OCI-LY1 (cell line): ENCODE measurements around the gene KRT6A.

Experiments
- H2AFZ ChIP-seq: fragments of 200-600 bp; sonication (generic), shearing (Covaris generic); 2 replicates; pipeline ENCODE4 v1.6.0; 2014; ENCODE audit warnings: antibody characterized with exemption, mild to moderate bottlenecking, low read length
- H3F3A ChIP-seq: fragments of 200-600 bp; sonication (generic), shearing (Covaris generic); 2 replicates; pipeline ENCODE4 v1.6.0; 2014; ENCODE audit warnings: mild to moderate bottlenecking, antibody characterized with exemption, low read length, moderate library complexity; ENCODE audit not compliant: insufficient read depth
- H3K27ac ChIP-seq: fragments of 200-600 bp; sonication (generic); 2 replicates; pipeline ENCODE4 v1.5.1; 2014; ENCODE audit warnings: low read length, mixed run types, mild to moderate bottlenecking, low read depth; ENCODE audit not compliant: poor library complexity, severe bottlenecking
- H3K27me3 ChIP-seq: fragments of 200-600 bp; sonication (generic); 2 replicates; pipeline ENCODE4 v1.6.0; 2014; ENCODE audit warnings: antibody characterized with exemption, mild to moderate bottlenecking, low read length, moderate library complexity; ENCODE audit not compliant: insufficient read depth
- H3K36me3 ChIP-seq: fragments of 200-600 bp; sonication (generic); 2 replicates; pipeline ENCODE4 v1.6.1; 2014; ENCODE audit warnings: mild to moderate bottlenecking, antibody characterized with exemption, low read length, moderate library complexity, mixed read lengths; ENCODE audit not compliant: insufficient read depth
- H3K4me1 ChIP-seq: fragments of 200-600 bp; sonication (generic); 2 replicates; pipeline ENCODE4 v1.5.1; 2014; ENCODE audit warnings: mild to moderate bottlenecking, low read length, moderate library complexity; ENCODE audit not compliant: insufficient read depth, severe bottlenecking
- H3K4me2 ChIP-seq: fragments of 200-600 bp; sonication (generic), shearing (Covaris generic); 2 replicates; pipeline ENCODE4 v1.6.1; 2014; ENCODE audit warnings: low read length
- H3K4me3 ChIP-seq: fragments of 200-600 bp; sonication (generic); 2 replicates; pipeline ENCODE4 v1.5.1; 2014; ENCODE audit warnings: low read length, low read depth, mild to moderate bottlenecking, mixed read lengths; ENCODE audit not compliant: poor library complexity, severe bottlenecking
- H3K79me2 ChIP-seq: fragments of 200-600 bp; shearing (Covaris generic); 2 replicates; pipeline ENCODE4 v1.6.1; 2016; ENCODE audit warnings: mixed run types, low read length, mixed read lengths; ENCODE audit not compliant: insufficient read depth
- H3K9ac ChIP-seq: fragments of 200-600 bp; sonication (generic), shearing (Covaris generic); 2 replicates; pipeline ENCODE4 v1.6.1; 2014; ENCODE audit warnings: mild to moderate bottlenecking, low read length, mixed read lengths
- H3K9me2 ChIP-seq: fragments of 200-600 bp; sonication (generic), shearing (Covaris generic); 2 replicates; pipeline ENCODE4 v1.6.1; 2014; ENCODE audit warnings: low read depth, mild to moderate bottlenecking, low read length, mixed read lengths
- H3K9me3 ChIP-seq: fragments of 200-600 bp; shearing (Covaris generic); 2 replicates; pipeline ENCODE4 v1.6.1; 2014; ENCODE audit warnings: low read length, mixed read lengths
- H4K20me1 ChIP-seq: fragments of 200-600 bp; sonication (generic), shearing (Covaris generic); 2 replicates; pipeline ENCODE4 v1.6.0; 2016; ENCODE audit warnings: mild to moderate bottlenecking, low read length; ENCODE audit not compliant: insufficient read depth
- CTCF ChIP-seq: fragments of 200-600 bp; sonication (generic), shearing (Covaris generic); IDR thresholded peaks from 2 replicates; pipeline ENCODE4 v1.5.1; 2017; ENCODE audit warnings: mild to moderate bottlenecking, antibody characterized with exemption, low read length, moderate library complexity, mixed read lengths
- EZH2 ChIP-seq: fragments of 200-600 bp; sonication (generic), shearing (Covaris generic); IDR thresholded peaks from 2 replicates; pipeline ENCODE4 v1.8.0; 2017; ENCODE audit warnings: borderline replicate concordance, mixed run types, mild to moderate bottlenecking, antibody characterized with exemption, low read length, moderate library complexity, mixed read lengths

KRT6A gene

GRCh38 chr12:52521568-52522266 is 28.7 kb upstream of the KRT6A start:
- Histone ChIP-seq H3K9me3 (no peaks in the 10 kb centered on the region), H3K27ac (no peak overlapping the region), H3K4me1 (no peaks in the 10 kb centered on the region), H4K20me1 (no peaks in the 10 kb centered on the region), H2AFZ (no peak overlapping the region), H3K79me2 (no peaks in the 10 kb centered on the region), H3F3A (no peaks in the 10 kb centered on the region), H3K9ac (no peak overlapping the region), H3K36me3 (no peaks in the 10 kb centered on the region), H3K27me3 (0 out of 2 replicates have a peak, but pooled peaks cover 5% of the 10 kb centered on the region), H3K4me2 (no peak overlapping the region), H3K4me3 (no peak overlapping the region), H3K9me2 (no peaks in the 10 kb centered on the region)
- TF ChIP-seq CTCF = no peak

- Histone ChIP-seq H3K27me3 (0 out of 2 replicates have a peak, but pooled peaks cover 5% of the 10 kb centered on the region), H3K4me2 (no peak overlapping the region), H3K27ac (no peak overlapping the region), H3K4me1 (no peaks in the 10 kb centered on the region), H2AFZ (no peak overlapping the region), H3F3A (no peaks in the 10 kb centered on the region), H3K9me3 (no peaks in the 10 kb centered on the region), H3K9ac (no peak overlapping the region), H3K79me2 (no peaks in the 10 kb centered on the region), H4K20me1 (no peaks in the 10 kb centered on the region), H3K4me3 (no peak overlapping the region), H3K9me2 (no peaks in the 10 kb centered on the region), H3K36me3 (no peaks in the 10 kb centered on the region)
- no peak for TF ChIP-seq CTCF
- TF ChIP-seq EZH2 = no peak
Observed at GRCh38 chr12:52521175-52521567, 28.1 kb upstream of the KRT6A start.

- no peak within 1 kb of the TSS for H3K27ac ChIP-seq
- no peaks in the 10 kb centered on the region for H3K79me2 ChIP-seq
- 0 out of 2 replicates have a peak, but pooled peaks cover 5% of the 10 kb centered on the region for H3K27me3 ChIP-seq
- H3K36me3 ChIP-seq = no peaks in the 10 kb centered on the region
- H3K9me3 ChIP-seq = no peaks in the 10 kb centered on the region
- no peak within 1 kb of the TSS for H3K4me2 ChIP-seq
- no peak within 1 kb of the TSS for H2AFZ ChIP-seq
- H3K4me1 ChIP-seq = no peaks in the 10 kb centered on the region
- H3K9ac ChIP-seq = no peak within 1 kb of the TSS
- no peaks in the 10 kb centered on the region for H3K9me2 ChIP-seq
- no peaks in the 10 kb centered on the region for H4K20me1 ChIP-seq
- no peak within 1 kb of the TSS for H3K4me3 ChIP-seq
- H3F3A ChIP-seq = no peaks in the 10 kb centered on the region
- TF ChIP-seq EZH2 (no peak), CTCF (no peak)
Observed at GRCh38 chr12:52519826-52520662, 27.0 kb upstream of the KRT6A start, which contains the start of gene KRT5. Gene KRT5 (minus strand): TSS chr12:52520394. CDS start chr12:52520296, 98 bp downstream.
